HG03097 (cell line): ENCODE measurements around the gene LUC7L3.
A peak's percentile ranks its signal among the peaks of the same experiment; 100 is the strongest.

Experiments
- ATAC-seq: cut with Tn5 transposase; IDR thresholded peaks from one replicate; pipeline ENCODE4 v1.9.1; 2021; ENCODE audit not compliant: unreplicated experiment, low FRiP score

The LUC7L3 gene

DNA sequence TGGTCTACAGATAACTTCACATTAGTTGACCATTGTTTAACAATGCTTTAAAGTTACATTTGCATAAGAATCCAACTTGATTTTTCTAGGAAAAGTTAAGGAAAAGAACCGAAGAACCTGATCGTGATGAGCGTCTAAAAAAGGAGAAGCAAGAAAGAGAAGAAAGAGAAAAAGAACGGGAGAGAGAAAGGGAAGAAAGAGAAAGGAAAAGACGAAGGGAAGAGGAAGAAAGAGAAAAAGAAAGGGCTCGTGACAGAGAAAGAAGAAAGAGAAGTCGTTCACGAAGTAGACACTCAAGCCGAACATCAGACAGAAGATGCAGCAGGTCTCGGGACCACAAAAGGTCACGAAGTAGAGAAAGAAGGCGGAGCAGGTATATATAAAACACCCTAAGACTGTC is 26.2 kb downstream of the LUC7L3 start:
- ATAC-seq, result no peak

DNA sequence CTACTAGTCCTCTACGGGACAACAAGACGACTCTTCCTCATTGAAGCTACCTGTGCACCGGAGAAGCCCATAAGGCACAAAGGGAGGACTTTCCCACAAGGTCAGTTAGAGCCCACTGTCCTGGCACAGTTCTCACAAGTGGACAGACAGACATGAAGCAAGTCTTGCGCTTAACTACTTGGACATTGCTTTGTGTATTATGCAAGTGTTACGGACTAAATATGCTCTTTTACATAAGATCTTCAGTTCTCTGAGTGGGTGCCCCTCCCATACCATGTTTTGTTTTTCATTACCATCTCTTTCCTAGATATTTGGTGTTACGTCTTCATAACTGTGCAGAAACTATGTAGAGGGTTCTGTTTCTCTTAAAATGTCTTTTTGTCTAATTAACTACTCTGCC is 29.8 kb downstream of the LUC7L3 start:
- ATAC-seq, result no peak

DNA sequence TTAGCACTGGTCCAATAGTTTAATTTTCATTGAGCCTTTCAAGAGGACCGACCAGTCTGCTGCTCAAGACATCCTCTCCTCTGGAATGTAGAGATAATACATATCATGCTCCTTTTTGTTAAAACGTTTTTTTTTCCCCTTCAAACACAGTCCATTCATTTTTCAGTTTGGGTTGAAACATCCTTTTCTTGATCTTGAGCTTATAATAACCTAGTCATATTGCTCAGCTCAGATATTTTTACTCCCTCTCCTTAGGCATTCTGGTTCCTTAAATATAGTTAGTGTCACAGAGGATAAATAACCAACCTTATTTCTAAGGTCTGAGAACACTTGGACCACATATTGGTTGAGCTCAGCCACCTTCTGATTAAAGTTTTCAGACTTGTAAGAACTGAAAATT is 35.1 kb downstream of the LUC7L3 start:
- no peak for ATAC-seq

DNA sequence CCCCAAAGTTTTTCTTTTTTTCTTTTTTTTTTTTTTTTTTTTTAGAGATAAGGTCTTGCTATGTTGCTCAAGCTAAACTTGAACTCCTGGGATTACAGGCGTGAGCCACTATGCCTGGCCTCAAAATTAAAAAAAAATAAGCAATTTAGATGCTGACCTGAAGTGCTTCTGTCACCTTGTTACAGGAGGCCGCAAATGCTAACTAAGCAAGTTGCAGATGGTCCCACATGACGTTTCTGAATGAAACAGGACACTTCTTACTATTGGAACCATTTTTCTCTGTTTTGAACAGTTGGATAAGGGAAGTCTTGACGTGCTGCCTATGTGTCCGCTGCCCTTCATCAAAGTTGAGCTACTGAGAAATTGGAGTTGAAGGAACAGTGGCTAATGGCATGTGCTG is 39.1 kb downstream of the LUC7L3 start:
- no peak for ATAC-seq

DNA sequence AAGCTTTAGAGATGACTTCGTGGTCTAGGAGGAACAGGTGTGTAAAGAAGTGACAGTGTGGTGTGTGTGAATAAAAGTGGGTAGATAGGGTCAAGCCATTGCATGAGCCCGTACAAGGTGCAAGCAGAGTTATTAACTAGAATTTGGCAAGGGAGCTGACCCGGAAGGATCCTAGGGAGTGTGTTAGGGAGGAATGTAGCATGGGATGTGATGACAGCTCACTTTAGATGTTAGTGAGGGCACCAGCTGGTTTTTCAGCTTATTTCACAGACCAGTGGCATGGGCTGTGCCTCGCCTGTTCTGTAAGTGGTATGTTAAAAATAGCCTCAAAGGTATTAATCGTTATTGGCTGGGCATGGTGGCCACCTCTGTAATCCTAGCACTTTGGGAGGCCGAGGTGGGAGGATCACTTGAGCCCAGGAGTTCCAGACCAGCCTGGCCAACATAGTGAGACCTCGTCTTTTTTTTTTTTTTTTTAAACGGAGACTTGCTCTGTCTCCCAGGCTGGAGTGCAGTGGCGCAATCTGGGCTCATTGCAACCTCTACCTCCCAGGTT is 39.7 kb downstream of the LUC7L3 start:
- ATAC-seq, result no peak

DNA sequence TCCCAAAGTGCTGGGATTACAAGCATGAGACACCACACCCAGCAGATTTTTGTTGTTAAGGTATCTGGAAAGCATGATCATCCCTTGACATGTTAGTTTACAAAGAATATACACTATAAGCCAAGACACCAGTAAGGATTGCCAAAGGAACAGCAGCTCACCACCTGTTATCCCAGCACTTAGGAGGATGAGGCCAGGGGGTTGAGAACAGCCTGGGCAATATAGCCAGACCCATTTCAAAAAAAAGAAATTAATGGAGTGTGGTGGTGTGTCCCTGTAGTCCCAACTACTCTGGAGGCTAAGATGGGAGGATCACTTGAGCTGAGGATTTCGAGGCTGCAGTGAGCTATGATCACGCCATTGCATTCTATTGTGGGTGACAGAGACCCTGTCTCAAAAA is 42.8 kb downstream of the LUC7L3 start:
- ATAC-seq, result no peak

DNA sequence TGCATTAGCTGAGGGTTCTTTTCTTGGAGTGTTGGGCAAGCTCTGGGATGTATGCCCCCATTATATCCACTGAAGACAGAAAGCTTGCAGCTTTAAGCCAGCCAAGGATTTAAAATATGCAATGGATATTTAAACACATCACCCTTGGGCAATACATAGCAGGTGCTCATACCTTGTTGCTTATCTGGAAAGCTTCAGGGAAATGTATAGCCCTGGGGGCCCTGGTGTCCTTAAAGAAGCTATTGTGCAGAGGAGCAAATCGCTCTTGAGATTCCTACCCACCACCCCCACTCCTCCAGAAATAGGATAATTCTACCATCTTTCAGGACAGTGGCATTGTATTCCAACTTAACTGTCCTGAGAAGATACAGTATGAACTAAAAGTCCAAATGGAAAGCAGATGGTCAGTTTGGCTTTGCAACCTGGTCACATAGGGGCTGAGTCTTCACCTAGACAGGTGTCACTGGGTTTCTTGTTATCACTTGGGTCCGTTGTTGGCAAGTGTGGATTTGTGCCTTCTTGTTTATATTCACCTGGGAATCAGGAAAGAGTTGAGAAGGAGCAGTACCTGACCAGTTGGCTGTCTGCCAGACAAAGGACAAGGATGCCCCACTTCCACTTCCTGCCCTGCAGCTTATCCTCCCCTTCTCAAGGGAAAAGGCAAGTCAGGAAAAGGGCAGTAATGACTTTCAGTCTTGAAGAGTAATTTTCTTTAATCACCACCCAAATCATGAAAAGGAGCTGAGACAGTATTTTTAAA is 44.5 kb downstream of the LUC7L3 start:
- ATAC-seq, result no peak

DNA sequence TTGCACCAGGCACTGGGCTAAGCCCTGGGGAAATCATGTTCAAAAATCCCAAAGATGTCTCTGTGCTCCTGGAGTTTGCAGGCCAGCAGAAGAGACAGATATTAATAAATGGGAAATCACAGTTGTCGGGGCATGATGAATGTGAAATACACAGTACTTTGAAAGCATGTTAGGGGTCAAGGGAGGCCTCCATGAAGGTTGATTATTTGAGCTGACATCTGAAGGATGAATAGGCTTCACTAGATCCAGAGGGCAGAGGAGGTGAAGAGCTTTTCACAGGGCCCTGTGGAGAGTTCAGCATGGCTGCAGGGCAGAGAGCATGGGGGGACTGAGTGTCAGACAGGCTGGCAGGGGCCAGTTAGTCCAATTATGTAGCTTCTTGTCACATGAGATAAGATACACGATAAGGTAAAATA is 45.3 kb downstream of the LUC7L3 start:
- no peak for ATAC-seq

DNA sequence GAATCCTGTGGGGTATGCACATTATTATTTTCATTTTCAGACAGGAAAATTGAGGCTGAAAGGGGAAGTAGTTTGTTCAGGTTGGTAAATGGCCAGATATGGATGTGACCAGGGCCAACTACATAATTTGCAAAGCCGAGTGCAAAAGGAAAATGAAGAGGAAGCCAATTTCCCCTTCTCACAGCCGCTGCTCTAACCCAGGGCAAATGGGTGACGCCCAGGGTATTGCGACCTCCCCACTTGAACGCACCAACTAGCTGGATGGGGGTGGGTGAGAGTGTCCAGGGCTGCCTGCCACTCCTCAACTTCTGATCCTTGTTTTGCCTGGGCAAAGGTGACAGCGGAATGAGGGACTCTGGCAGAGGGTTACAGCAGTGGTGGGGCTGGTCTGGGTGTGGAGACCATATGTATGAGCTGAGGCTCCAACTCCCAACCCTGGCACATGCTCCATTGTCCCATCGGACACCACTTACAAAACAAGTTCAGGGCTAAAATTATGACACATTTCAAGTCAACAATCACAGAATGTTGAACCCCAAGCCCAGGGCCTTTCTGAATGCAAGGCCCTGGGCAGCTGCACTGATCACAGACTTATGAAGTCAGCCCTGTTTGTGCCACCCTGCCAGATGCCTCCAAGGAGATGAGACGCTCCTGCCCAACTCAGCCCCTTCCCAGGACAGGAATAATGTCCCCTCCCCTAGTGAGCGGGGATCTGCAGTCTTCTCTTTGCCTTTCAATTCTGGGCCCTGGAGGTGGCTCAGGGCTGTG is 46.2 kb downstream of the LUC7L3 start:
- peak; percentile 65 for ATAC-seq

DNA sequence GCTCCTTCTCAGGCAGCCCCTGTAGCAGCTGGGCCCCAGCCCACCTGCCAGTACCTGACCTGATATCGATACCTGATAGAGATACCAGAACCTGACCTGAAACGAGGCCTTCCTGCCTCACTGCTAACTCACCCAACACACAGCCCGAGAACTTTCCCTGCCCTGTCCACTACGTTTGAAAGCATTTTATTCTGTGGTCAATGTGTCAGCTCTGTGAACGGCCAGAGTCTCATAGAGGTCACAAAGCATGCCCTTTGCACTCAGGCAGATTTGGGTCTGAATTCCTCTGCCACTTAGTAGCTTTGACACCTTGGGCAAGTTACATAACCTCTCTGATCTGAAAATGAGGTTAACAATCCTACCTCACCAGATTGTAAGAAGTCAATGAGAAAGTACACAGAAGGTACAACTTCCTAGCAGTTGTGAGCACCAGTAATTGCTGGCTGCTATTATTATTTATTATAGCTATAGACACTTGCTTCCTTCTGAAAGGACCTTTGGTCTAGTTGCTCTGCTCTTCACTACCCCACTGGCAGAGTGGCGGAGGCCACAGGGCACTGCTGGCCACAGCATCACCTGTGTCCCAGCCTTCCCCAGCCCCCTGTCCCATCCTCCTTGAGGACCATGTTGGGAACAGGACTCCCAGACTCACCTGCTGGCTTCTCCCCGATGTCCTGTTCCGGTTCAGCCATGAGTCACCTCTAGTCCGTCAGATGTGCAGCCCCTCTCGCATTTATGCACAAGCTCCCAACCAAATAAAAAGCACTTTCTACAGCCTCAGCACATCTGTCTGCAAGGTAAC is 47.0 kb downstream of the LUC7L3 start:
- ATAC-seq, result no peak

DNA sequence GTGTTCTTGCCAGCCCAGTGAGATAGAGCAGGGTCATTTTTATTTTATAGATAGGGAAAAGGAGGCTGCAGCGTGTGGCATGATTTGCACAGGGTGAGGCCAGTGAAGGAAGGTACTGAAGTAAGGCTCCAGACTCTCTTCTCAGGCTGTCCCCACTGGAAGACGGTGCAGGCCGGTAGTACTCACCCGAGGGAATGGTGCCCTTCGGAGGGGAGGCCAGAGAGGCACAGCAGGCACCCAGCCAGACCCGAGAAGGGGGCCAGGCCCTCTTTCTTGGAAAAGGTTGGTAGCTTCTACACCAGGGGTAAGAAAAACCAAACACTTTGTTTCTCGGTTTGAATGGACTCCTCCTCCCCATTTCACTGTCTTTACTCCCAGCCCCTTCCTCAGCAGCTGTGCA is 47.6 kb downstream of the LUC7L3 start:
- ATAC-seq, result no peak

DNA sequence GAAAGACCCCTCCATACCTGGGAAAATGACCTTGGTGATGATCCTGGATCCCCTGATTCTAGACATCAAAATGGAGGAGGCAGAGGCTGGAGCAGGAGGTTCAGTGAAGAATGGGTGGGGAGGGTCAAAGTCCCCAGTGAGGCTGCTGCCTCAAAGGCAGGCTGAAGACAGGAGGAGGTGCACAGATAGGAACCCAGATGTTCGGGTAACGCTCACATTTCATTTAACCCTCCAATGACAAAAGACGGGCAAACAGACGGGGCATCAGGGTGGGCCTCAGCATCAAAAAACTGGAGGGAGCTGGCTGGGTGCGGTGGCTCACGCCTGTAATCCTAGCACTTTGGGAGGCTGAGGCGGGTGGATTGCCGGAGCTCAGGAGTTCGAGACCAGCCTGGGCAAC is 48.0 kb downstream of the LUC7L3 start, which contains the start of gene ANKRD40CL:
TSS of gene ANKRD40CL (minus strand) at position 73 of the 400 bp plus-strand sequence. CDS start 605 bp downstream, outside the sequence.
- no peak for ATAC-seq

DNA sequence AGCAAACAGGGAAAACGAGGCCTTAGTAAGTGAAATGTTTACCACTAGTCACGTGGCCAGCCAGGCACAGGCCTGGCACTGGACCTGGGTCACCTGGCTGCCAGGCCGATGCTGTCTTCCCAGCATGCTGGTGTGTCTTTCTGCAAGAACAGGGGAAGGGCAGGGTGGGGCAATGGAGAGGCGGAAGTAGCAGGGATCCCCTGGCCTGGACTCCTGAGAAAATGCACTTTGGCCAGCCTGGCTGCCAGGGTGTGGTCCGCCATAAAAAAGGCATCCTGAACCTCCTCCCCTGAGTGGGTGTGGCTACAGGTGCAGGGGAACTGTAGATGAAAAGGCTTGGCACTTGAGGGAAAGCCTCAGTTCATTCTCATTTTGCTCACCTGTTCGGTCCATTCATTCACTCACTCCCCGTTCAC is 49.0 kb downstream of the LUC7L3 start:
- ATAC-seq, result no peak

DNA sequence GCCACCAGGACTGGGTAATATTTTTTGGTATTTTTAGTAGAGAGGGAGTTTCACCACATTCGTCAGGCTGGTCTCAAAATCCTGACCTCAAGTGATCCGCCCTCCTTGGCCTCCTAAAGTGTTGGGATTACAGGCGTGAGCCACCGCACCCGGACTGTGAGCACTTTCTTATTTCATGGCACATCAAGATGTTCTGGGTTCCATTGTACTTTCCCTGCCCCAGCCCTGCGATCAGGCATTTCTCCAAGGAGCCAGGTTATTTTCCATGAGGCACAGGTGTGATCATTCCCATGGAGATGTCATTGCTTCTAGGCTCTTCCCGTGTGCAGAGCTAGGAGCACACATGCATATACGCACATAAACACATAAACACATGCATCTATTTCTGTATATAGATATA is 50.5 kb downstream of the LUC7L3 start:
- ATAC-seq, result no peak

DNA sequence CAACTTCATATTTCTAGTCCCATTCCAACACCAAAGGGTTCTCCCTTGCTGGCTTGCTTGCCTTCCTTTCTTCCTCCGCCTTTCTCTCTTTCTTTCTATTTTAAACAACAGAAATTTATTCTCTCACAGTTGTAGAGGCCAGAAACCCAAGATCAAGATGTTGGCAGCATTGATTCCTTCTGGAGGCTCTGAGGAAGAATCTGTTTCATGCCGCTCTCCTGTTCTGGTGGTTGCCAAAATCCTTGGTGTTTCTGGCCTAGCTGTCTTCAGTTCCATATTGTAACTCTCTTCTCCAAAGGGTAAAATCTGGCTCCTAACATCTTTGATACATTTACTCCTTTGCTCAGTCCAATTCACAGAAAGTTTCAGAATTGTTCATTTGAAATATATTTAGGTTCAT is 50.9 kb downstream of the LUC7L3 start:
- no peak for ATAC-seq

DNA sequence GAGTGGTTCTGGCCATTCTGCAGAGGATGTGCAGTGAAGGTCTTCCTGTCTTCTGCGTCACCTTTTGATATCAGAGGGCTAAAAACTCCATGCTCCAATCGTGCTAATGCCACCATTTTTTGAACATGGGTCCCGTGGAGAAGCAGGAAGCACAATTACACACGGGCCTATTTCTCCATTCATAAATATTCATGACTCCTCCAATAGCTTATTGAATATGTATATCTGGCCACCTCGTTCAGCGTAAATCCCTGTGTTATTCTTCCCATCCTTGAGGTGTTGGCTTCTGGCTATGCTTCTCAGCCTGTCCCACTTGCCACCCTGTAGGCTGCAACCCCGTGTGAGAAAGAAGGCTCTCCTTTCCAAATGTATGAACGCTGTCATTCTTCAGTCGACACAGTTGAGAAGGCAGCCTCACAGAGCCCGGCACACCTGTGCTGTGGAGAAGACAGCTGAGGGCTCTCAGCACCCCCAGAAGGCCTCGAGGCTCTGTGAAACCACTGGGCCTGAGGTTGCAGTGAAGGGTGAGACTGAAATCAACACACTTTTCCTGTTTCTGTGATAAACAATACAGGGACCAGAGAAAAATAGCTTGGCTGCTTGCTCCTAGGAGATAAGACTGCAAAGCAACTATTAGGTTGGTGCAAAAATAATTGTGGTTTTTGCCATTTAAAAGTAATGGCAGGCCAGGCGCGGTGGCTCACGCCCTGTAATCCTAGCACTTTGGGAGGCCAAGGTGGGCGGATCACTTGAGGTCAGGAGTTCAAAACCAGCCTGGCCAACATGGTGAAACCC is 52.8 kb downstream of the LUC7L3 start:
- ATAC-seq, result no peak

DNA sequence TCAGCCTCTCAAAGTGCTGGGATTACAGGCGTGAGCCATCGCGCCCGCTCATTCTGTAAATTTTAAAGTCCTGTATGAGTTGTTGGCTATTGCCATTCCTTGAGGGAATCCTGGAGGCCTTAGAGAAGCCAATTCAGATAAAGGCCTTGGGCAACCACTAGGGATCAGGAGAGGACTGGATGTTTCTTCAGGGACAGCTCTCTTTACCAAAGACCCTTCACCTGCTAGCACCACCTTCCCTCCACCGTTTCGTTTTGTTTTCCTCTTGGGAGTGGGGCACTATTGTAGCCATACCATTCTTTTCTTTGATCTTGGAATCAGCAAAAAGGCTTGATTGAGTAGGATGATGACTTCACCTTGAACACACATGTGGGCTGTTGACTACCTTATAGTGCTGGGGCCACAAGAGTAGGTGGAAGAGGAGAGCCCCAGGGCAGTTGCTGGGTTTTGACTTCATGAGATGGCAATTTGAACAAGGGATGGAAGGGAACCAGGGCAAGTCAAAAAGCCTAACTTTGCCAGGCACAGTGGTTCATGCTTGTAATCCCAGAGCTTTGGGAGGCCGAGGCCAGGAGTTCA is 54.9 kb downstream of the LUC7L3 start:
- ATAC-seq, result no peak

DNA sequence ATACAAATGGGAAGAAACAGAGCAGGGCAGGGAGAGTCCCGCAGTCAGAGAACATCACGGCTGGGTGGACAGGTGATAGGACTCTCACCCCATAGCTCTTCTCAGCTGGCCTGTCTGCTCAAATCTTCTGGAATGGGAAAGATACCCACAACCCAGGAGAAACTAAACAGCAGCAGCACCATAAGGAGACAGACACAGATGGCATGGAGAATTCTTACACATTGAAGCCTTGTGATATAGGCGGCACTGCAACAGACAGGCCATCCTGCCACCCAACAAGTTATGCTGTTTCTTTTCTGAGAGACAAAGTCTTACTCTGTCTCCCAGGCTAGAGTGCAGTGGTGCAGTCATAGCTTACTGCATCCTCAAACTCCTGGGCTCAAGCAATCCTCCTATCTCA is 56.5 kb downstream of the LUC7L3 start:
- no peak for ATAC-seq

DNA sequence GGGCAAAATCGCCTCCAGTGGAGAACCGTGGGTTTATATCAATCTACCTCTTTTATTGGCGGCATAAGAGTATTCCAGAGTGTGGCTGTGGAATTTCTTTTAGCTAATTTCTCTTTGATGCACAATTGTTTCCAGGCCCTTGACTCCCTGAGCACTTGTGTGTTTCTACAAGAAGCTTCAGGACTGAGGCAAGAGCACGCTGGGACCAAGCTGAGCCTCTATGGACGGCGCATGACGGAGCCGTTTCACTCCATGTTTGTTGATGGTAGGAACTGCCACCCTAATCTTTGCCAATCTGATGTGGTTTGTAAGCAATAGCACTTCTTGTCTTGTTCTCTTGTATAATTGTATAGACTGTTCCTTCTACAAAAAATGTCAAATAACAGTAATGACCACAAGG is 59.1 kb downstream of the LUC7L3 start:
- no peak for ATAC-seq

DNA sequence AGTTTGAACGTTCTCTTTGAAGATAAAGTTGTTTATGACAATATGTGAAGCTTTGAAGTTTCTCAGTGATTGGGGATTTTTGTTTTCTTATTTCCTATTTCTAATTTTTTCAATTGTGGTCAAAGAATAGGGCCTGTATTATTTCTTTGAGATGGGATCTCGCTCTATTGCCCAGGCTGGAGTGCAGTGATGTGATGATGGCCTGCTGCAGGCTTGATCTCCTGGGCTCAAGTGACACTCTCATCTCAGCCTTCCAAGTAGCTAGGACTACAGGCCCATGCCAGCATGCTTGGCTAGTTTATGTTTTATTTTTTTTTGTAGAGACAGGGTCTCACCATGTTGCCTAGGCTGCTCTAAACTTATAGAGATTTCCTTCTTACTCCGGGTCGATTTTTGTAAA is 59.6 kb downstream of the LUC7L3 start:
- no peak for ATAC-seq
